Measurements from ENCODE around the gene FBXO42. TPM values are rescaled to one million over a fixed set of nuclear protein-coding genes. Genes with fewer than 3 reads are reported as not detected.

Gene FBXO42
- total and polyA plus RNA-seq, 9 of the 15 experiments (the other 6 are each of a cell fraction or from before 2014, with no cell fraction given) = 7.2 to 24.8 (median 17.4) TPM

- TF ChIP-seq ARNT (IDR thresholded peaks at IDR 0.05) (peak in 1 of 2 experiments; percentile 93; a peak in 2 of 4 replicates), IFI16 (CRISPR knock-in tag; IDR thresholded peaks at IDR 0.05) (peak; percentile 85), NFYB (IDR thresholded peaks at IDR 0.05; ENCODE audit: extremely low read depth, insufficient read length) (no peak), ELK3 (CRISPR knock-in tag; IDR thresholded peaks at IDR 0.05) (no peak), ZNF277 (CRISPR knock-in tag; IDR thresholded peaks at IDR 0.05; ENCODE audit: borderline replicate concordance) (no peak), SAP30 (IDR thresholded peaks at IDR 0.05; ENCODE audit: borderline replicate concordance, insufficient read depth, low read depth, low read length, poor library complexity, severe bottlenecking) (no peak), NR2C2 (CRISPR knock-in tag; IDR thresholded peaks at IDR 0.05) (no peak), NR2C2 (tag; IDR thresholded peaks at IDR 0.05) (peak; percentile 71), KAT7 (CRISPR knock-in tag; IDR thresholded peaks at IDR 0.05; ENCODE audit: borderline replicate concordance) (0 out of 2 replicates have a peak, but pooled peaks have one; percentile 32), COPS2 (conservative IDR thresholded peaks at IDR 0.05) (no peak), ZBTB49 (CRISPR knock-in tag; IDR thresholded peaks at IDR 0.05; ENCODE audit: borderline replicate concordance) (no peak), BRF1 (IDR thresholded peaks at IDR 0.05; ENCODE audit: borderline replicate concordance, extremely low read depth, insufficient read length) (no peak), PRPF4 (IDR thresholded peaks at IDR 0.05; ENCODE audit: insufficient read depth, low read depth, low read length, poor library complexity, severe bottlenecking) (no peak), ZNF584 (CRISPR knock-in tag; IDR thresholded peaks at IDR 0.05; ENCODE audit: low read depth) (peak; percentile 99), EWSR1 (IDR thresholded peaks at IDR 0.05; ENCODE audit: borderline replicate concordance, low read depth, partially characterized antibody) (no peak), JUN (IDR thresholded peaks at IDR 0.05; ENCODE audit: borderline replicate concordance, low read depth, low read length) (peak; percentile 76), JUN (CRISPR knock-in tag; IDR thresholded peaks at IDR 0.05; ENCODE audit: borderline replicate concordance) (peak; percentile 28; the same call in 1 of the 2 replicates), NONO (IDR thresholded peaks at IDR 0.05; ENCODE audit: low read depth in 2 of 2, low read length in 1 of 2) (peak in 1 of 2 experiments; percentile 45; a peak in 1 of 4 replicates), TAF9B (IDR thresholded peaks at IDR 0.05; ENCODE audit: partially characterized antibody) (no peak), ZNF174 (CRISPR knock-in tag; IDR thresholded peaks at IDR 0.05) (no peak), KDM5B (IDR thresholded peaks at IDR 0.05; ENCODE audit: insufficient replicate concordance, low read depth, low read length) (no peak), ZNF239 (CRISPR knock-in tag; IDR thresholded peaks at IDR 0.05) (peak; percentile 85)
Observed at GRCh38 chr1:16248603-16249516, 103.4 kb downstream of the FBXO42 start (continued).

All from K562 (cell line).